Activated B cell treated with CpG ODN at 0.5 μM for 24 hours (primary cell): ENCODE data around the gene GSTM4. TPM values are rescaled to one million over a fixed set of nuclear protein-coding genes. Genes with fewer than 3 reads are reported as not detected.

ENCODE experiments used
- ATAC-seq: fragments of 200-7000 bp; cut with Tn5 transposase; one replicate; pipeline ENCODE4 v1.10.0; 2021; ENCODE audit warnings: low read depth, mild to moderate bottlenecking, moderate library complexity
- CTCF ChIA-PET: fragments of 350-600 bp; sonication (Branson Sonifier 250); formaldehyde crosslinking; loops from one replicate; lab custom pipeline; 2021; ENCODE audit warnings: antibody characterized with exemption; lab: Charles Lee
- POLR2A ChIA-PET: fragments of 350-600 bp; sonication (Branson Sonifier 250); formaldehyde crosslinking; loops from one replicate; lab custom pipeline; 2021; ENCODE audit warnings: antibody characterized with exemption; lab: Charles Lee
- DNase-seq: peaks from one replicate; pipeline ENCODE4 v3.0.0; 2022
- H3K27ac Mint-ChIP-seq: one replicate; pipeline ENCODE4 v1.8.0; 2020; ENCODE audit warnings: mixed read lengths
- H3K27me3 Mint-ChIP-seq: one replicate; pipeline ENCODE4 v1.8.0; 2021; ENCODE audit warnings: mixed read lengths
- H3K36me3 Mint-ChIP-seq: one replicate; pipeline ENCODE4 v1.8.0; 2021; ENCODE audit warnings: low read depth, mixed read lengths
- H3K4me1 Mint-ChIP-seq: one replicate; pipeline ENCODE4 v1.8.0; 2021; ENCODE audit warnings: mixed read lengths
- H3K4me3 Mint-ChIP-seq: one replicate; pipeline ENCODE4 v1.8.0; 2020; ENCODE audit warnings: mild to moderate bottlenecking, mixed read lengths
- H3K9me3 Mint-ChIP-seq: one replicate; pipeline ENCODE4 v1.8.0; 2020; ENCODE audit warnings: mixed read lengths
- intact Hi-C: fragments of 100-400 bp; cut with micrococcal nuclease; formaldehyde crosslinking; loops from one replicate; pipeline ENCODE4 v1.15.1; 2024
- total RNA-seq: library from RNA; stranded (reverse); gene quantifications from 2 replicates; pipeline ENCODE4 v1.2.3, GENCODE V29; 2022
- TF ChIP-seq, protein P1 (sequence below): fragments of 200-600 bp; IDR thresholded peaks from one replicate; pipeline ENCODE4 v1.8.0; 2022; ENCODE audit warnings: antibody characterized with exemption, mild to moderate bottlenecking

The GSTM4 gene
- total RNA-seq, 1 donor from 2014 or later, result 13.1 TPM

DNA sequence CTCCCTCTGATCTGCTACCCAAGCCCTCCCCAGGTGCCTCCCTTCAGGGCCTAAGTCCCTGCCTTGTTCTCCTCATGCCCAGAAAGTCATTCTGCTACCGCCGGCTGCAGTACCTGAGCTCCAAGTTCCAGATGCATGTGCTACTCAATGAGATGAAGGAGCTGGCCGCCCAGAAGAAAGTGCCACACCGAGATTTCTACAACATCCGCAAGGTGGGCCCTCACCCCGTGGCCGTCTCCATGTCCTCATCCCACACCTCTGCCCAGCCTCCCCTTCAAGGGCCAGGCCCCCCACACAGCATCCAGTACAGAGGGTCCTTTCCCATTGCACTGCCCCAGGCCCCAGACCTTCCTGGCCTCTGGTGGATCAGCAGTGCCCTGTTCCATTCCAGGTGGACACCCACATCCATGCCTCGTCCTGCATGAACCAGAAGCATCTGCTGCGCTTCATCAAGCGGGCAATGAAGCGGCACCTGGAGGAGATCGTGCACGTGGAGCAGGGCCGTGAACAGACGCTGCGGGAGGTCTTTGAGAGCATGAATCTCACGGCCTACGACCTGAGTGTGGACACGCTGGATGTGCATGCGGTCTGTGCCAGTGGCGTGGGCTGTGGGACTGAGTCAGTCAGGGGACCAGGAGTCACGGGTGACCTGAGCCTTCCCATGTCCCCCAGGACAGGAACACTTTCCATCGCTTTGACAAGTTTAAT, 28.1 kb upstream of the GSTM4 start:
- no peak for ATAC-seq
- H3K27me3 Mint-ChIP-seq, result no peaks in the 10 kb centered on the region
- DNase-seq, result no peak
- intact Hi-C loops, result loop anchor here (10.0 kb wide), 1 partner anchor 203 kb away; the partner anchor contains the start of gene PSMA5
- H3K4me1 Mint-ChIP-seq, result peaks cover 29% of the 10 kb centered on the region
- POLR2A ChIA-PET, result interaction anchor here (0.9 to 2.4 kb wide), 4 partner anchors 9 to 81 kb away, joined by 3 to 6 read pairs (median 5); partner anchors contain the start of genes AMPD2, GNAI3 and GNAT2
- peaks cover 63% of the 10 kb centered on the region for H3K36me3 Mint-ChIP-seq
- H3K27ac Mint-ChIP-seq, result no peak overlapping the region
- H3K4me3 Mint-ChIP-seq, result no peak overlapping the region
- CTCF ChIA-PET, result interaction anchor here (1.1 to 4.9 kb wide), 4 partner anchors 11 to 83 kb away, joined by 3 to 45 read pairs (median 11); partner anchors contain the start of gene GNAI3
- TF ChIP-seq, protein P1, sequence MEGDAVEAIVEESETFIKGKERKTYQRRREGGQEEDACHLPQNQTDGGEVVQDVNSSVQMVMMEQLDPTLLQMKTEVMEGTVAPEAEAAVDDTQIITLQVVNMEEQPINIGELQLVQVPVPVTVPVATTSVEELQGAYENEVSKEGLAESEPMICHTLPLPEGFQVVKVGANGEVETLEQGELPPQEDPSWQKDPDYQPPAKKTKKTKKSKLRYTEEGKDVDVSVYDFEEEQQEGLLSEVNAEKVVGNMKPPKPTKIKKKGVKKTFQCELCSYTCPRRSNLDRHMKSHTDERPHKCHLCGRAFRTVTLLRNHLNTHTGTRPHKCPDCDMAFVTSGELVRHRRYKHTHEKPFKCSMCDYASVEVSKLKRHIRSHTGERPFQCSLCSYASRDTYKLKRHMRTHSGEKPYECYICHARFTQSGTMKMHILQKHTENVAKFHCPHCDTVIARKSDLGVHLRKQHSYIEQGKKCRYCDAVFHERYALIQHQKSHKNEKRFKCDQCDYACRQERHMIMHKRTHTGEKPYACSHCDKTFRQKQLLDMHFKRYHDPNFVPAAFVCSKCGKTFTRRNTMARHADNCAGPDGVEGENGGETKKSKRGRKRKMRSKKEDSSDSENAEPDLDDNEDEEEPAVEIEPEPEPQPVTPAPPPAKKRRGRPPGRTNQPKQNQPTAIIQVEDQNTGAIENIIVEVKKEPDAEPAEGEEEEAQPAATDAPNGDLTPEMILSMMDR, result no peak
- no peaks in the 10 kb centered on the region for H3K9me3 Mint-ChIP-seq

DNA sequence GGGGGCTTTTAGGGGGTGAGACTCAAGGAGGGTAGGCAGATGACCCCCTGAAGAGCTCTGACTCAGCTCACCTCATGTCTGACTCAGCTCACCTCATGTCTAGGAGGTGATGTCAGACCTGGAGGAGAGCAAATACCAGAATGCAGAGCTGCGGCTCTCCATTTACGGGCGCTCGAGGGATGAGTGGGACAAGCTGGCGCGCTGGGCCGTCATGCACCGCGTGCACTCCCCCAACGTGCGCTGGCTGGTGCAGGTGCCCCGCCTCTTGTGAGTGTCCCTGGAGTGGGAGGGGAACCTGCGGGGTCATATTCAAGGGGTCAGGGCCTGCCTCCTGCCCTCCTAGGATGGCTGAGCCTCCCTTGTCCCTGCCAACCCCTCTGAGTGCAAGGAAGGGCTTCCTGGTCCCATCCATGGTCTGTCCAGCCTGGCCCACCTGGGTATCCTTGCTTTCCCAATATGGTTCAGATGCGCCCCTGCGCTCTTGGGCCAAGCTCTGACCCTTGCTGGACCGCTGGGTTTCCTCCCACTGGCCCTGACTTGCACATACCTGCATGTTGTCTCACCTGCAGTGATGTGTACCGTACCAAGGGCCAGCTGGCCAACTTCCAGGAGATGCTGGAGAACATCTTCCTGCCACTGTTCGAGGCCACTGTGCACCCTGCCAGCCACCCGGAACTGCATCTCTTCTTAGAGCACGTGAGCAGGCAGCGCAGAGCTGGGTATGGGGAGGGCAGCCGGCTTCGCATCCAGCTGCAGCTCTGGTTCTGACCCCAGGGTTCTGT, 27.2 kb upstream of the GSTM4 start:
- DNase-seq, result no peak
- CTCF ChIA-PET, result interaction anchor here (0.7 to 4.9 kb wide), 6 partner anchors 9 to 97 kb away, joined by 3 to 45 read pairs (median 14); partner anchors contain the start of genes AMPD2, GNAI3 and GNAT2

DNA sequence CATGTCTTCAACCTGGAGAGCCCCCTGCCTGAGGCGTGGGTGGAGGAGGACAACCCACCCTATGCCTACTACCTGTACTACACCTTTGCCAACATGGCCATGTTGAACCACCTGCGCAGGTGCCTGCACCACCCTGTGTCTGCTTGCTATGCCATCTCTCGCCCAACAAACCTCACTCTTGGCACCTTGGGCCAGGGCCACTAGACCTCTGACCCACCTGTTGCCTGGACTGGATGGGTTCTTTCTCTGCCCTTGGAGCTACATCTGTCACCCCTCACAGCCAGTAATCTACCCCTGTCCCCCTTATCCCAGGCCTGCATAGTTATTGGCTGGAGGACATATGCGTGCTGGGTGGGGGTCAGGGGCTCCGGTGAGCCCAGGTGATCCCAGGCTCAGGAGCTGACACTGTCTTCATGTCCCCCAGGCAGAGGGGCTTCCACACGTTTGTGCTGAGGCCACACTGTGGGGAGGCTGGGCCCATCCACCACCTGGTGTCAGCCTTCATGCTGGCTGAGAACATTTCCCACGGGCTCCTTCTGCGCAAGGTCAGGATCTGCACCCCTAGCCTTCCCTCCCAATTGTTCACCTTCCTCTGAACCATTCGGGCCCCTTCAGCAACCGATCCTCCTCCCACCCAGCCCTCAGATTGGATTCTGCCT, 26.4 kb upstream of the GSTM4 start:
- H3K27me3 Mint-ChIP-seq, result no peaks in the 10 kb centered on the region
- H3K9me3 Mint-ChIP-seq, result no peaks in the 10 kb centered on the region
- H3K4me1 Mint-ChIP-seq, result peaks cover 14% of the 10 kb centered on the region
- no peak overlapping the region for H3K27ac Mint-ChIP-seq
- intact Hi-C loops, result loop anchor here (1.0 to 10.0 kb wide), 2 partner anchors 83 to 205 kb away; partner anchors contain the start of gene PSMA5
- no peak overlapping the region for H3K4me3 Mint-ChIP-seq
- ChIA-PET POLR2A (interaction anchor here (0.9 to 2.4 kb wide), 4 partner anchors 10 to 83 kb away, joined by 4 to 10 read pairs (median 8); partner anchors contain the start of genes AMPD2, GNAI3 and GNAT2), CTCF (interaction anchor here (2.2 to 4.9 kb wide), 5 partner anchors 9 to 84 kb away, joined by 5 to 45 read pairs (median 19); partner anchors contain the start of genes AMPD2, GNAI3 and GNAT2)
- no peak for ATAC-seq
- DNase-seq, result no peak
- peaks cover 64% of the 10 kb centered on the region for H3K36me3 Mint-ChIP-seq
- TF ChIP-seq, protein P1, result no peak

More for the DNA sequence above, 27.2 kb upstream of the GSTM4 start:
- Mint-ChIP-seq H3K36me3 (peaks cover 64% of the 10 kb centered on the region), H3K9me3 (no peaks in the 10 kb centered on the region), H3K27ac (no peak overlapping the region), H3K27me3 (no peaks in the 10 kb centered on the region), H3K4me1 (peaks cover 20% of the 10 kb centered on the region), H3K4me3 (no peak overlapping the region)
- ATAC-seq, result no peak
- intact Hi-C loops, result loop anchor here (10.0 kb wide), 1 partner anchor 204 kb away; the partner anchor contains the start of gene PSMA5
- POLR2A ChIA-PET, result interaction anchor here (0.9 to 2.4 kb wide), 4 partner anchors 10 to 82 kb away, joined by 3 to 6 read pairs (median 5); partner anchors contain the start of genes AMPD2, GNAI3 and GNAT2
- TF ChIP-seq, protein P1, result no peak

DNA sequence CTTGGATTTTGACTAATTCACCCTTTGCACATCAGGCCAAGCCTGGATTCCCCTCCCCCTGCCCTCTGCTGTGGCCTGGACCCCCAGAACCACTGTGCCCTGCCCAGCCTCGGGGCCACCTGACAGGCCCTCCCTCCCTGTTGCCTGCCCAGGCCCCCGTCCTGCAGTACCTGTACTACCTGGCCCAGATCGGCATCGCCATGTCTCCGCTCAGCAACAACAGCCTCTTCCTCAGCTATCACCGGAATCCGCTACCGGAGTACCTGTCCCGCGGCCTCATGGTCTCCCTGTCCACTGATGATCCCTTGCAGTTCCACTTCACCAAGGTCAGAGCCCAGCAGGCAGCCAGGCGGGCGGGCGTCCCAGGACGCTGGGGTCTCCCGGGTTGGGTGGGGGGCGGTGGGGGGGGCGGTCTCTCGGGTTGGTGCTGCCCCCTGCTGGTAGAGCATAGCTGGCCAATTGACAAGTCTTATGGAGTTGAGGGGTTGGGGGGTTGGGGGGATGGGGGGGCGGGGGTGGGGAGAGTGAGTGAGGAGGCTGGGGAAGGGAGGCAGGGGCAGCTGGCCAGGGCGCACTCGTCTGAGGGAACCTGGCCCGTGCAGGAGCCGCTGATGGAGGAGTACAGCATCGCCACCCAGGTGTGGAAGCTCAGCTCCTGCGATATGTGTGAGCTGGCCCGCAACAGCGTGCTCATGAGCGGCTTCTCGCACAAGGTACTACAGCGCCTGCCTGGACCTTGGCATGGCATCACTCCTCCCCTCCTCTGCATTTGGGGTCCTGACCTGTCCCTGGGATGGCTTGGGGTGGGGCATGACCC, 25.6 kb upstream of the GSTM4 start:
- no peaks in the 10 kb centered on the region for H3K27me3 Mint-ChIP-seq
- ChIA-PET CTCF (interaction anchor here (1.0 to 4.9 kb wide), 9 partner anchors 8 to 88 kb away, joined by 3 to 45 read pairs (median 5); partner anchors contain the start of genes AMPD2, GNAI3 and GNAT2), POLR2A (interaction anchor here (0.6 to 2.4 kb wide), 6 partner anchors 11 to 228 kb away, joined by 4 to 10 read pairs (median 9); partner anchors contain the start of genes AMPD2, GNAI3 and GNAT2)
- H3K27ac Mint-ChIP-seq, result no peak overlapping the region
- TF ChIP-seq, protein P1, result no peak
- ATAC-seq, result no peak
- intact Hi-C loops, result loop anchor here (1.0 kb wide), 1 partner anchor 84 kb away; no protein-coding TSS in a partner anchor
- no peak for DNase-seq
- peaks cover 63% of the 10 kb centered on the region for H3K36me3 Mint-ChIP-seq
- peaks cover 16% of the 10 kb centered on the region for H3K4me1 Mint-ChIP-seq
- H3K9me3 Mint-ChIP-seq, result no peaks in the 10 kb centered on the region
- H3K4me3 Mint-ChIP-seq, result no peak overlapping the region
